IMR-90 (cell line): ENCODE measurements around the gene RTF1. TPM values are rescaled to one million over a fixed set of nuclear protein-coding genes. Genes with fewer than 3 reads are reported as not detected.
A peak's percentile ranks its signal among the peaks of the same experiment; 100 is the strongest.

Experiments used
- ATAC-seq: fragments of 200-7000 bp; cut with Tn5 transposase; 2 replicates; pipeline ENCODE4 v1.9.1; 2020; ENCODE audit warnings: low read depth, mild to moderate bottlenecking, moderate library complexity
- Bru-seq: library from RNA; stranded (reverse); fragments of 400-500 nt; gene quantifications from one replicate; lab custom pipeline; 2021; lab: Mats Ljungman, UMichigan
- BruChase-seq, 2 experiments: library from RNA; stranded (reverse); fragments of 400-500 nt; gene quantifications; one replicate each; lab custom pipeline; 2021; lab: Mats Ljungman, UMichigan
- BruUV-seq: library from RNA; stranded (reverse); fragments of 400-500 nt; replicated peaks from 2 replicates; lab custom pipeline; 2021; lab: Mats Ljungman, UMichigan
- CTCF ChIA-PET: fragments of 300-600 bp; formaldehyde crosslinking; extraction: SDS; loops from one replicate; lab custom pipeline; 2021; ENCODE audit warnings: antibody characterized with exemption; lab: Yijun Ruan, JAX
- POLR2A ChIA-PET: fragments of 300-600 bp; sonication (Branson Sonifier 250); formaldehyde crosslinking; loops from one replicate; lab custom pipeline; 2022; ENCODE audit warnings: antibody characterized with exemption; ENCODE audit not compliant: unreplicated experiment; lab: Charles Lee
- DNase-seq: peaks from one replicate; pipeline ENCODE4 v3.0.0; 2013
- H2AFZ ChIP-seq: replicated peaks from 2 replicates; pipeline ENCODE3; 2013; ENCODE audit warnings: low read length, mild to moderate bottlenecking; ENCODE audit not compliant: poor library complexity
- H2AK5ac ChIP-seq: 2 replicates; pipeline ENCODE4 v1.6.1; 2013; ENCODE audit warnings: low read depth, low read length, inconsistent platforms
- H2AK9ac ChIP-seq: replicated peaks from 2 replicates; pipeline ENCODE3; 2013; ENCODE audit warnings: mild to moderate bottlenecking, low read depth, low read length, moderate library complexity; ENCODE audit not compliant: poor library complexity
- H2BK120ac ChIP-seq: 2 replicates; pipeline ENCODE4 v1.6.1; 2013; ENCODE audit warnings: low read depth, low read length, inconsistent platforms
- H2BK15ac ChIP-seq: 3 replicates; pipeline ENCODE4 v1.6.1; 2013; ENCODE audit warnings: low read depth, low read length, inconsistent platforms
- H2BK20ac ChIP-seq: 2 replicates; pipeline ENCODE4 v1.6.1; 2013; ENCODE audit warnings: low read depth, mild to moderate bottlenecking, inconsistent platforms, low read length, moderate library complexity
- H2BK5ac ChIP-seq: 2 replicates; pipeline ENCODE4 v1.6.1; 2013; ENCODE audit warnings: mild to moderate bottlenecking, low read depth, low read length, inconsistent platforms; ENCODE audit not compliant: poor library complexity, severe bottlenecking
- H3K14ac ChIP-seq: replicated peaks from 2 replicates; pipeline ENCODE4 v1.6.1; 2013; ENCODE audit warnings: low read depth, low read length, inconsistent platforms
- H3K18ac ChIP-seq: 2 replicates; pipeline ENCODE4 v1.6.1; 2013; ENCODE audit warnings: low read depth, low read length, control low read depth
- H3K23ac ChIP-seq: 2 replicates; pipeline ENCODE4 v1.6.1; 2013; ENCODE audit warnings: low read depth, low read length, inconsistent platforms
- H3K27ac ChIP-seq: 2 replicates; pipeline ENCODE4 v1.5.1; 2013; ENCODE audit warnings: mild to moderate bottlenecking, control low read depth, low read length; ENCODE audit not compliant: insufficient read depth
- H3K27me3 ChIP-seq: 2 replicates; pipeline ENCODE4 v1.6.1; 2013; ENCODE audit warnings: low read length; ENCODE audit not compliant: control insufficient read depth, insufficient read depth
- H3K36me3 ChIP-seq: 2 replicates; pipeline ENCODE4 v1.6.1; 2013; ENCODE audit warnings: low read length, mixed read lengths; ENCODE audit not compliant: control insufficient read depth, insufficient read depth
- H3K4ac ChIP-seq: 2 replicates; pipeline ENCODE4 v1.6.1; 2013; ENCODE audit warnings: low read depth, low read length, inconsistent platforms
- H3K4me1 ChIP-seq: 2 replicates; pipeline ENCODE4 v1.6.1; 2013; ENCODE audit warnings: low read length, mixed read lengths; ENCODE audit not compliant: control insufficient read depth, insufficient read depth
- H3K4me2 ChIP-seq: 2 replicates; pipeline ENCODE4 v1.6.1; 2013; ENCODE audit warnings: low read depth, mild to moderate bottlenecking, control low read depth, low read length, moderate library complexity
- H3K4me3 ChIP-seq: 2 replicates; pipeline ENCODE4 v1.5.1; 2013; ENCODE audit warnings: low read depth, mild to moderate bottlenecking, control low read depth, low read length, moderate library complexity; ENCODE audit not compliant: insufficient read depth
- H3K56ac ChIP-seq: 2 replicates; pipeline ENCODE4 v1.6.1; 2013; ENCODE audit warnings: low read length, inconsistent platforms; ENCODE audit not compliant: insufficient read depth; ENCODE audit errors: extremely low read depth
- H3K79me1 ChIP-seq, 2 experiments: 2 replicates each; pipeline ENCODE4 v1.6.1; 2013; ENCODE audit warnings: low read length in 2 of 2, inconsistent platforms in 1 of 2, low read depth in 1 of 2
- H3K9ac ChIP-seq: 2 replicates; pipeline ENCODE4 v1.6.1; 2013; ENCODE audit warnings: low read depth, low read length, control low read depth
- H3K9me1 ChIP-seq: 2 replicates; pipeline ENCODE4 v1.6.1; 2013; ENCODE audit warnings: low read length, inconsistent platforms; ENCODE audit not compliant: insufficient read depth
- H3K9me3 ChIP-seq: 2 replicates; pipeline ENCODE4 v1.6.1; 2013; ENCODE audit warnings: low read length; ENCODE audit not compliant: control insufficient read depth, insufficient read depth
- H4K20me1 ChIP-seq: 2 replicates; pipeline ENCODE4 v1.6.1; 2013; ENCODE audit warnings: low read length, inconsistent platforms; ENCODE audit not compliant: insufficient read depth
- H4K5ac ChIP-seq: 2 replicates; pipeline ENCODE4 v1.6.1; 2013; ENCODE audit warnings: mild to moderate bottlenecking, low read depth, low read length, control low read depth
- H4K8ac ChIP-seq, 2 experiments: 2 replicates each; pipeline ENCODE4 v1.6.1; 2013; ENCODE audit warnings: low read depth in 2 of 2, low read length in 2 of 2, control low read depth in 1 of 2, inconsistent platforms in 1 of 2
- H4K91ac ChIP-seq: 2 replicates; pipeline ENCODE4 v1.6.1; 2013; ENCODE audit warnings: low read depth, low read length, inconsistent platforms; ENCODE audit not compliant: insufficient read depth
- CEBPB ChIP-seq: IDR thresholded peaks from 2 replicates; pipeline ENCODE4 v1.6.1; 2012; ENCODE audit warnings: low read depth, low read length, improper control_type of control experiment
- CHD1 ChIP-seq: IDR thresholded peaks from 2 replicates; pipeline ENCODE4 v1.6.1; 2012; ENCODE audit warnings: low read depth, low read length, improper control_type of control experiment
- CTCF ChIP-seq: conservative IDR thresholded peaks from 2 replicates; pipeline ENCODE4 v1.5.1; 2012; ENCODE audit warnings: mild to moderate bottlenecking, low read depth, low read length, improper control_type of control experiment
- ELK1 ChIP-seq: fragments of 150-350 bp; IDR thresholded peaks from 2 replicates; pipeline ENCODE4 v1.6.1; 2016; ENCODE audit warnings: low read depth, mild to moderate bottlenecking, low read length, moderate library complexity, borderline replicate concordance
- MAZ ChIP-seq: IDR thresholded peaks from 2 replicates; pipeline ENCODE4 v1.6.1; 2012; ENCODE audit warnings: low read depth, mild to moderate bottlenecking, low read length, improper control_type of control experiment, moderate library complexity, borderline replicate concordance
- MXI1 ChIP-seq: IDR thresholded peaks from 2 replicates; pipeline ENCODE4 v1.6.1; 2012; ENCODE audit warnings: low read depth, mild to moderate bottlenecking, low read length, moderate library complexity, borderline replicate concordance
- NFE2L2 ChIP-seq: fragments of 150-350 bp; IDR thresholded peaks from 2 replicates; pipeline ENCODE4 v1.6.1; 2016; ENCODE audit warnings: low read depth, mild to moderate bottlenecking, low read length
- POLR2A ChIP-seq: IDR thresholded peaks from 2 replicates; pipeline ENCODE4 v1.6.1; 2012; ENCODE audit warnings: mild to moderate bottlenecking, low read depth, low read length
- RAD21 ChIP-seq: IDR thresholded peaks from 2 replicates; pipeline ENCODE4 v1.6.1; 2012; ENCODE audit warnings: low read length, improper control_type of control experiment
- RCOR1 ChIP-seq: IDR thresholded peaks from 2 replicates; pipeline ENCODE4 v1.6.1; 2012; ENCODE audit warnings: mild to moderate bottlenecking, low read length, improper control_type of control experiment; ENCODE audit not compliant: insufficient replicate concordance
- USF2 ChIP-seq: fragments of 150-350 bp; IDR thresholded peaks from 2 replicates; pipeline ENCODE4 v1.6.1; 2017; ENCODE audit warnings: mild to moderate bottlenecking, antibody characterized with exemption, low read length, low read depth
- WGBS, 2 experiments: methylation state at CpG; one replicate each; pipeline versions ENCODE4 v1.1.5 to v1.1.7; 2013; ENCODE audit warnings: missing lambda C conversion rate in 2 of 2; ENCODE audit not compliant: insufficient read length in 1 of 2; ENCODE audit errors: extremely low coverage in 2 of 2; 5-methylcytosine and 5-hydroxymethylcytosine counted together
- dilution Hi-C: fragments of 300-500 bp; cut with HindIII; formaldehyde crosslinking; loops from one replicate; pipeline ENCODE4 v1.14.3; 2018; ENCODE audit warnings: low sequenced_read_pairs; ENCODE audit not compliant: unreplicated experiment
- in situ Hi-C: fragments of 300-500 bp; cut with MboI; formaldehyde crosslinking; loops from 3 replicates; pipeline ENCODE4 v1.14.3; 2019; ENCODE audit warnings: low sequenced_read_pairs, inconsistent platforms, mixed read lengths
- intact Hi-C: fragments of 100-400 bp; cut with micrococcal nuclease; formaldehyde crosslinking; loops from 2 replicates; pipeline ENCODE4 v1.10.0; 2022
- long read RNA-seq: library from polyadenylated mRNA; unstranded; transcript quantifications from one replicate; pipeline ENCODE4 v2.0.0, GENCODE V29; 2021; ENCODE audit not compliant: unreplicated experiment
- polyA plus RNA-seq, 3 experiments: library from polyadenylated mRNA; depleted of rRNA; stranded (reverse); fragments of >200 nt; gene quantifications; 2 replicates each; pipeline ENCODE4 v1.2.3, GENCODE V29; 2012; ENCODE audit warnings: low replicate concordance in 1 of 3
- total RNA-seq: library from RNA; depleted of rRNA; stranded (reverse); fragments of >200 nt; gene quantifications from 2 replicates; pipeline ENCODE4 v1.2.3, GENCODE V29; 2012; rRNA removed

Gene RTF1
- total RNA-seq (15.1 and 17.8 TPM in 2 replicates), polyA plus RNA-seq (2012; rRNA removed) (21.7 and 24.3 TPM in 2 replicates), Bru-seq, nascent RNA (percentile 77 among the genes with signal in this experiment), BruChase-seq, experiment 1, labeled RNA remaining after a 6-hour chase (percentile 88 among the genes with signal in this experiment), BruChase-seq, experiment 2, labeled RNA remaining after a 2-hour chase (percentile 80 among the genes with signal in this experiment)
- 10.7 and 17.1 TPM in 2 replicates for polyA plus RNA-seq (2012; cell fraction: cytosol; rRNA removed)
- polyA plus RNA-seq (2012; cell fraction: nucleus; rRNA removed; ENCODE audit: low replicate concordance), result 6.5 and 32.5 TPM in 2 replicates
- long read RNA-seq, full-length matches to known transcripts, result 16 of 205 reads
- long read RNA-seq, partial matches to known transcripts, result 147 of 205 reads
- long read RNA-seq, other reads (novel, unspliced or antisense), result 42 of 205 reads

GRCh38 chr15:41416742-41417417, at the start of gene RTF1:
Gene RTF1, plus strand, starts transcription at chr15:41417095. Its CDS starts 21 bp downstream, at chr15:41417116.
- H3K27me3 ChIP-seq, result no peaks in the 10 kb centered on the region
- 0 out of 2 replicates have a peak, but pooled peaks cover 5% of the 10 kb centered on the region for H3K4me1 ChIP-seq
- 0% methylated on average over 41 of the region's 74 CpGs; no CpG with 5 or more reads in 1 of the 2 experiments for WGBS, 2 experiments
- 0 out of 2 replicates have a peak within 1 kb of the TSS, but pooled peaks have one; percentile 30 for H3K18ac ChIP-seq
- H2BK15ac ChIP-seq, result no peak within 1 kb of the TSS
- H4K8ac ChIP-seq, result peak within 1 kb of the TSS; percentile 38 to 91
- peak within 1 kb of the TSS; percentile 99 for H3K23ac ChIP-seq
- ATAC-seq (peak; percentile 95), DNase-seq (peak; percentile 80)
- intact Hi-C loops (loop anchor here (10.0 kb wide), 1 partner anchor 182 kb away; the partner anchor contains the start of genes CHP1 and EXD1), in situ Hi-C loops (no loop called here), dilution Hi-C loops (no loop called here)
- H3K9me1 ChIP-seq, result peaks cover 10% of the 10 kb centered on the region
- H3K4me2 ChIP-seq, result peak within 1 kb of the TSS; percentile 93
- H4K20me1 ChIP-seq, result peaks cover 44% of the 10 kb centered on the region
- H2AFZ ChIP-seq, result peak within 1 kb of the TSS; percentile 98
- peak within 1 kb of the TSS; percentile 96 for H2AK9ac ChIP-seq
- H3K27ac ChIP-seq, result peak within 1 kb of the TSS; percentile 88
- 0 out of 2 replicates have a peak within 1 kb of the TSS, but pooled peaks have one; percentile 35 for H2BK120ac ChIP-seq
- no peaks in the 10 kb centered on the region for H3K36me3 ChIP-seq
- peak within 1 kb of the TSS; percentile 44; the same call in 1 of the 2 replicates for H4K91ac ChIP-seq
- peak within 1 kb of the TSS; percentile 93 for H3K9ac ChIP-seq
- H3K4me3 ChIP-seq, result peak within 1 kb of the TSS; percentile 95
- H2AK5ac ChIP-seq, result peak within 1 kb of the TSS; percentile 84
- H3K79me1 ChIP-seq, result peaks cover 19 to 43% of the 10 kb centered on the region in 2 experiments
- peak within 1 kb of the TSS; percentile 76 for H4K5ac ChIP-seq
- peak within 1 kb of the TSS; percentile 82 for H3K56ac ChIP-seq
- H2BK20ac ChIP-seq, result no peak within 1 kb of the TSS
- H2BK5ac ChIP-seq, result peak within 1 kb of the TSS; percentile 67
- peak within 1 kb of the TSS; percentile 99 for H3K14ac ChIP-seq
- no TSS peak for BruUV-seq
- no peaks in the 10 kb centered on the region for H3K9me3 ChIP-seq
- CTCF ChIA-PET, result interaction anchor here (1.5 kb wide), 1 partner anchor 13 kb away, joined by 3 read pairs; no protein-coding TSS in a partner anchor
- POLR2A ChIA-PET, result interaction anchor here (0.6 kb wide), 1 partner anchor 15 kb away, joined by 4 read pairs; no protein-coding TSS in a partner anchor
- H3K4ac ChIP-seq, result peak within 1 kb of the TSS; percentile 95
- TF ChIP-seq CEBPB (no peak), RCOR1 (no peak), NFE2L2 (no peak), MAZ (peak; percentile 78; the same call in 1 of the 2 replicates), CTCF (no peak), RAD21 (no peak), MXI1 (peak; percentile 97), CHD1 (no peak), USF2 (peak; percentile 74), ELK1 (no peak), POLR2A (peak; percentile 81)
